Fibroblast of mammary gland (primary cell): Measurements from ENCODE around the gene RIC8A.
A peak's percentile ranks its signal among the peaks of the same experiment; 100 is the strongest.

Experiments used
- DNase-seq: peaks from one replicate; pipeline ENCODE4 v3.0.0-alpha.2; 2010; ENCODE audit warnings: low read depth
- H3K4me3 ChIP-seq: 2 replicates; pipeline ENCODE4 v1.5.1; 2011; ENCODE audit warnings: low read depth, mild to moderate bottlenecking, low read length, moderate library complexity; ENCODE audit not compliant: control insufficient read depth
- TF ChIP-seq, protein P1 (sequence below): conservative IDR thresholded peaks from 2 replicates; pipeline ENCODE4 v1.5.1; 2011; ENCODE audit warnings: low read depth, low read length, inconsistent platforms; ENCODE audit not compliant: control insufficient read depth, insufficient read depth

The RIC8A gene

GRCh38 chr11:210803-211180 lies 3.3 kb downstream of the RIC8A start:
- peak overlapping the region; percentile 95 for H3K4me3 ChIP-seq
- TF ChIP-seq, protein P1, sequence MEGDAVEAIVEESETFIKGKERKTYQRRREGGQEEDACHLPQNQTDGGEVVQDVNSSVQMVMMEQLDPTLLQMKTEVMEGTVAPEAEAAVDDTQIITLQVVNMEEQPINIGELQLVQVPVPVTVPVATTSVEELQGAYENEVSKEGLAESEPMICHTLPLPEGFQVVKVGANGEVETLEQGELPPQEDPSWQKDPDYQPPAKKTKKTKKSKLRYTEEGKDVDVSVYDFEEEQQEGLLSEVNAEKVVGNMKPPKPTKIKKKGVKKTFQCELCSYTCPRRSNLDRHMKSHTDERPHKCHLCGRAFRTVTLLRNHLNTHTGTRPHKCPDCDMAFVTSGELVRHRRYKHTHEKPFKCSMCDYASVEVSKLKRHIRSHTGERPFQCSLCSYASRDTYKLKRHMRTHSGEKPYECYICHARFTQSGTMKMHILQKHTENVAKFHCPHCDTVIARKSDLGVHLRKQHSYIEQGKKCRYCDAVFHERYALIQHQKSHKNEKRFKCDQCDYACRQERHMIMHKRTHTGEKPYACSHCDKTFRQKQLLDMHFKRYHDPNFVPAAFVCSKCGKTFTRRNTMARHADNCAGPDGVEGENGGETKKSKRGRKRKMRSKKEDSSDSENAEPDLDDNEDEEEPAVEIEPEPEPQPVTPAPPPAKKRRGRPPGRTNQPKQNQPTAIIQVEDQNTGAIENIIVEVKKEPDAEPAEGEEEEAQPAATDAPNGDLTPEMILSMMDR: no peak
- DNase-seq: no peak

- H3K4me3 ChIP-seq: no peak overlapping the region
- TF ChIP-seq, protein P1: no peak
- DNase-seq: no peak
These were observed 3.8 kb downstream of the RIC8A start for GRCh38 chr11:211295-211694.

DNA sequence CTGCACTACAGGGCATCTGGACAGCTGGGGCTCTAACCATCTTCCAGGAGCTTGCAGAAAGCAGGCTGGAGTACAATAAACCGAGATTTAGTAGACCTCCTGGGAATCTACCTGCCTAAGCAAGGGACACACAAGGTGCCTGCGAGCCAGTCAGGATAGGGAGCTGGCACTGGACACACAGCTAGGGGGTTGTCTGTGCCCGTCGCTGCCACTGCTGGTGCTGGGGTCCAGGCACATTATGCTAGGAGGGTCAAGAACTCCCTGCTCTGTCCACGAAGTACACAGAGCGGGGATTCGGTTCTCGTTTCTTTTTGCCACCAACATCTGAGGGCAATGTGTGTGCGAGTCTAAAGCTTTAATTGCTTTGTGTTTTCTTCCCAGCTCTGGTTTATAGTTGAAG lies 4.2 kb downstream of the RIC8A start:
- TF ChIP-seq, protein P1: no peak
- DNase-seq: no peak
- H3K4me3 ChIP-seq: no peak overlapping the region

GRCh38 chr11:212150-213100 lies 4.9 kb downstream of the RIC8A start:
- TF ChIP-seq, protein P1: no peak
- DNase-seq: no peak
- no peak overlapping the region for H3K4me3 ChIP-seq

- TF ChIP-seq, protein P1: no peak
- H3K4me3 ChIP-seq: no peak overlapping the region
- DNase-seq: no peak
These were observed 5.6 kb downstream of the RIC8A start for GRCh38 chr11:213111-213510.

GRCh38 chr11:214083-214482 lies 6.6 kb downstream of the RIC8A start:
- TF ChIP-seq, protein P1: no peak
- DNase-seq: no peak
- no peak overlapping the region for H3K4me3 ChIP-seq
